NT2/D1 (cell line): ENCODE measurements around the gene PNPLA8.

ENCODE experiments used
- DNase-seq: peaks from one replicate; pipeline ENCODE4 v3.0.0-alpha.2; 2011; ENCODE audit warnings: low read depth, low spot score
- H3K27me3 ChIP-seq: 2 replicates; pipeline ENCODE4 v1.6.0; 2011; ENCODE audit warnings: mild to moderate bottlenecking; ENCODE audit not compliant: insufficient read length, insufficient read depth
- H3K36me3 ChIP-seq: 2 replicates; pipeline ENCODE4 v1.6.1; 2011; ENCODE audit warnings: mild to moderate bottlenecking, low read length, mixed read lengths; ENCODE audit not compliant: insufficient read depth, insufficient read length
- H3K4me1 ChIP-seq: 2 replicates; pipeline ENCODE4 v1.5.1; 2011; ENCODE audit not compliant: insufficient read depth, insufficient read length
- H3K4me3 ChIP-seq: 2 replicates; pipeline ENCODE4 v1.5.1; 2011; ENCODE audit warnings: low read depth; ENCODE audit not compliant: insufficient read length
- H3K9ac ChIP-seq: 2 replicates; pipeline ENCODE4 v1.6.0; 2011; ENCODE audit warnings: low read depth; ENCODE audit not compliant: insufficient read length
- H3K9me3 ChIP-seq: 2 replicates; pipeline ENCODE4 v1.5.1; 2011; ENCODE audit warnings: mild to moderate bottlenecking, low read length; ENCODE audit not compliant: insufficient read depth
- SUZ12 ChIP-seq: IDR thresholded peaks from 2 replicates; pipeline ENCODE4 v1.6.1; 2011; ENCODE audit not compliant: insufficient read length, insufficient read depth; ENCODE audit errors: extremely low read depth
- YY1 ChIP-seq: IDR thresholded peaks from 2 replicates; pipeline ENCODE4 v1.6.1; 2011; ENCODE audit not compliant: insufficient read length, insufficient read depth
- ZNF274 ChIP-seq: IDR thresholded peaks from 2 replicates; pipeline ENCODE4 v1.6.1; 2011; ENCODE audit warnings: mild to moderate bottlenecking, low read depth, low read length

Gene PNPLA8

DNA sequence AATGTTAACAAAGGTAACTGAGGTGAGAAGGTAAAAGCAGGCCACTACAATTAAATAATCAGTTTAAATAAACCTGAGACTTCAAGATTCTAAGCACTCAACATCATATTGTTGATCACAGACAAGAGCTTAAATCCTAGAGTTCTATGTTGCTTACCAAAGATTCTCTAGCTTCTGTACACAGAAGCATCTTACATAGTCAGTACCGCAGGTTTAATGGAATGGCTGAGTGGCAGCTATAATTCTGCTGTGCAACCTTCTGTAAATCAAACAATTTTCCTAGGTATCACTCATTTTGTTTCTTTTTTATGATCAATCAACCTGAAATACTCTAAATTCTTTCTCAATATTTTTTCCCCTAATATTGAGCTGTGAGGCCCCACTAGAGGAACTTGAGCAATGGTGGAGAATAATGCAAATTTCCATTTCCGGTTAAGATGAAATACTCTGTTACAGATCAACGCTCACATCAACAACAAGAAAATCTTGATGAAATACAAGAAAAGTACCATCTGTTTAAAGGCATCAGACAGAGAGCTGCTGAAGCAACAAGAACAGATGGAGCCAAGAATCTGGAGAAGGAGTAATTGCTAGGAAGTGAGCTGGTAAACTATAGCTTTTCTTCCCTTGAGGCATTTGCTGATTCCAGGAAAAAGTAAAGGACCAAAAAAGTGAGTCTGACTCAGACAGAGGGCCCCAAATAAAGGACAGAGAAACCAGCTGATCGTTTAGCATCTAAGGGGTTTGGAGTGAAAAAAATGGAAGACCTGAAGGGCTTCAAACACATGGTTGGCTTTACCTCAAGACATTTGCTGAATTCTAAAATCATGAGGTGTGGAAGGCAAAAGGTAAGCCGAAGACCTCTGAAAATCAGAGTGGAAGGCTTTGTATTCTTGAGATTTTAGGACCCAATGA lies 22.6 kb downstream of the PNPLA8 start:
- Histone ChIP-seq H3K27me3 (no peaks in the 10 kb centered on the region), H3K9me3 (no peaks in the 10 kb centered on the region), H3K36me3 (no peaks in the 10 kb centered on the region), H3K9ac (no peak overlapping the region), H3K4me1 (no peaks in the 10 kb centered on the region), H3K4me3 (no peak overlapping the region)
- no peak for DNase-seq
- TF ChIP-seq ZNF274 (no peak), YY1 (no peak), SUZ12 (no peak)

GRCh38 chr7:108499566-108499965 lies 26.4 kb downstream of the PNPLA8 start:
- Histone ChIP-seq H3K36me3 (no peaks in the 10 kb centered on the region), H3K27me3 (no peaks in the 10 kb centered on the region), H3K4me1 (no peaks in the 10 kb centered on the region), H3K9me3 (no peaks in the 10 kb centered on the region), H3K9ac (no peak overlapping the region), H3K4me3 (no peak overlapping the region)
- TF ChIP-seq YY1 = no peak
- TF ChIP-seq SUZ12 = no peak
- TF ChIP-seq ZNF274 = no peak
- no peak for DNase-seq

- Histone ChIP-seq H3K9me3 (no peaks in the 10 kb centered on the region), H3K9ac (no peak overlapping the region), H3K4me1 (no peaks in the 10 kb centered on the region), H3K4me3 (no peak overlapping the region), H3K27me3 (no peaks in the 10 kb centered on the region), H3K36me3 (no peaks in the 10 kb centered on the region)
- DNase-seq = no peak
- TF ChIP-seq SUZ12 (no peak), ZNF274 (no peak), YY1 (no peak)
Measured at GRCh38 chr7:108498481-108498880, 27.5 kb downstream of the PNPLA8 start.

DNA sequence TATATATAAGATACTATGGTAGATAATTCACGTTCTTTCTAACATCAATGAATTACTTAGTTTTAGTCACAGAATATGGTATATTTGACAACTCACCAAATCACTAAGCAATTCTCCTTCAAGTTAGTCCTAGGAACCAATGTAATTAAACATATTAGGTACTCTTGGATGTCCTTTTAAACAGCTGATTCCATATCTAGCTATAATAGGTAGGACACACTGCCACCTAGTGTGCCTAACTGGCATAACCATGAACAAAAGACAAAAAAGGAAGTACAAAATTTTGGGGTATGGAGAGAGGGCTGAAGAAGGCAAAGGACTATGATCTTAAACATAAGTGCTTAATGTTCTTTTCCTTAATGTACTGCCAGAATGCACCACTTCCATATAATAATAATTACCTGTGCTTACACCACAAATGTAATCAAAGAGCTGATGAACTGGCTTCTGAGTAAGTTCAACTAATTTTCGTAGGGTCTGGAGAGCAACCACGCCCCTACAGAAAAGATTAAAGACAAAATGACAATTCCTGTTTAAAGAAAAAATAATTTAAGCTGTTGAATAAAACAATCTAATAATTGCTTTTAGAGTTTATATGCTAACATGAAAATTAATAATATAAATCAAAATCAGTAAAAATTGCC lies 28.7 kb downstream of the PNPLA8 start:
- H3K4me3 ChIP-seq = no peak overlapping the region
- no peaks in the 10 kb centered on the region for H3K36me3 ChIP-seq
- no peak for TF ChIP-seq ZNF274
- no peak for TF ChIP-seq SUZ12
- TF ChIP-seq YY1 = no peak
- peak; percentile 43 for DNase-seq
- H3K9ac ChIP-seq = no peak overlapping the region
- no peaks in the 10 kb centered on the region for H3K27me3 ChIP-seq
- H3K9me3 ChIP-seq = no peaks in the 10 kb centered on the region
- H3K4me1 ChIP-seq = no peaks in the 10 kb centered on the region

- TF ChIP-seq SUZ12 (no peak), YY1 (no peak), ZNF274 (no peak)
- H3K27me3 ChIP-seq = no peaks in the 10 kb centered on the region
- H3K4me3 ChIP-seq = no peak overlapping the region
- H3K36me3 ChIP-seq = no peaks in the 10 kb centered on the region
- no peak for DNase-seq
- H3K4me1 ChIP-seq = no peaks in the 10 kb centered on the region
- no peaks in the 10 kb centered on the region for H3K9me3 ChIP-seq
- H3K9ac ChIP-seq = no peak overlapping the region
Measured at GRCh38 chr7:108492742-108493141, 33.2 kb downstream of the PNPLA8 start.

DNA sequence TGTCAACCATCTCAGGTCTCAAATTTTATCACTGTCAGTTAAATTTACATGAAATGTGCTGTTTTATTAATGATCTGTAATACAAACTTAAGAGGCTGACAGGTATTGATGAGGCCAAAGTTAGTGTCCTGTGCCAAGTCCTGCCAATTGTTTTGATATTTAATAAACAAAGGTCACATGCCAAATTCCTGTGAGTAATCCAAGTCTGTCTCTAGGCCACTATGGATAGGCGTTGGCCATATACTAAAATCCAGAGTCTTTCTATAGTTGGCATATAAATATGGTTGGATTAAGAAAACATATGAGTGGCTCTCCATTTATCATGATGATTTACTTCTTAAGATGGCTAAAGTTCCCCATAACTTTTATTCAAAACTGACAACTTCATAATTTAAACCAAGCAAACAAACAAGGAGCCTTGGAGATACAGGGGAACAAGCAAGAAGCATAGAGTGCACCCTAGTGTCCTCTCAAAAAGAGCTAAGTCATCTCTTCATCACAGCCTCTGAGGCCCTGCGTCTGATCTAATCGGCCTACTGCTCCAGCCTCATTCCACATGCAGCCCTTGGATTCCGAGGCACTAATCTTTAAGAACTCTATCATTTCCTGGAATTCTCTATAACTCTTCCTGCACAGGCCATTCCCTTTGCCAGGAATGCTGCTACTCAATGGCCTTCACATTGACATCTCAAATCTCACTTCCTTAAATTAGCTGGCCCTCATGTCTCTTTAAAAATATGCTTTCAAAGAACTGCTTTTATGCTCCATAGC lies 37.0 kb downstream of the PNPLA8 start:
- TF ChIP-seq YY1 (no peak), SUZ12 (no peak), ZNF274 (no peak)
- Histone ChIP-seq H3K9me3 (no peaks in the 10 kb centered on the region), H3K4me1 (no peaks in the 10 kb centered on the region), H3K4me3 (no peak overlapping the region), H3K36me3 (no peaks in the 10 kb centered on the region), H3K9ac (no peak overlapping the region), H3K27me3 (no peaks in the 10 kb centered on the region)
- no peak for DNase-seq
